HG03432 (cell line): ENCODE measurements around the gene TP53BP1.

Experiments used
- ATAC-seq: cut with Tn5 transposase; IDR thresholded peaks from one replicate; pipeline ENCODE4 v1.9.1; 2021; ENCODE audit warnings: mild to moderate bottlenecking, moderate library complexity; ENCODE audit not compliant: unreplicated experiment

TP53BP1 gene

GRCh38 chr15:43488790-43489189 lies 4.2 kb downstream of the TP53BP1 start:
- ATAC-seq: no peak

GRCh38 chr15:43487271-43487895 lies 5.6 kb downstream of the TP53BP1 start:
- ATAC-seq: no peak

GRCh38 chr15:43484455-43484854 lies 8.5 kb downstream of the TP53BP1 start:
- ATAC-seq: no peak

GRCh38 chr15:43483297-43484128 lies 9.4 kb downstream of the TP53BP1 start:
- no peak for ATAC-seq

GRCh38 chr15:43473885-43474284 lies 19.1 kb downstream of the TP53BP1 start:
- no peak for ATAC-seq

- no peak for ATAC-seq
Measured at GRCh38 chr15:43471975-43472374, 21.0 kb downstream of the TP53BP1 start.

GRCh38 chr15:43469867-43470266 lies 23.1 kb downstream of the TP53BP1 start:
- no peak for ATAC-seq

- no peak for ATAC-seq
Measured at GRCh38 chr15:43465100-43465499, 27.9 kb downstream of the TP53BP1 start.

GRCh38 chr15:43463998-43464397 lies 29.0 kb downstream of the TP53BP1 start:
- ATAC-seq: no peak

GRCh38 chr15:43463507-43463906 lies 29.4 kb downstream of the TP53BP1 start:
- no peak for ATAC-seq

GRCh38 chr15:43449981-43450380 lies 43.0 kb downstream of the TP53BP1 start:
- no peak for ATAC-seq

- ATAC-seq: no peak
Measured at GRCh38 chr15:43446344-43446743, 46.6 kb downstream of the TP53BP1 start.

- no peak for ATAC-seq
Measured at GRCh38 chr15:43441316-43441715, 51.6 kb downstream of the TP53BP1 start.

GRCh38 chr15:43440721-43441281 lies 52.2 kb downstream of the TP53BP1 start:
- ATAC-seq: peak; percentile 74

- no peak for ATAC-seq
Measured at GRCh38 chr15:43439268-43439667, 53.7 kb downstream of the TP53BP1 start.

- ATAC-seq: no peak
Measured at GRCh38 chr15:43436395-43436794, 56.6 kb downstream of the TP53BP1 start.

GRCh38 chr15:43434446-43434845 lies 58.5 kb downstream of the TP53BP1 start:
- ATAC-seq: no peak

- no peak for ATAC-seq
Measured at GRCh38 chr15:43433661-43434303, 59.2 kb downstream of the TP53BP1 start.

GRCh38 chr15:43433165-43433564 lies 59.8 kb downstream of the TP53BP1 start:
- ATAC-seq: no peak

- no peak for ATAC-seq
Measured at GRCh38 chr15:43429687-43430086, 63.3 kb downstream of the TP53BP1 start.

GRCh38 chr15:43423793-43424192 lies 69.2 kb downstream of the TP53BP1 start:
- no peak for ATAC-seq

- ATAC-seq: no peak
Measured at GRCh38 chr15:43420876-43421275, 72.1 kb downstream of the TP53BP1 start.
